ENCODE results near the gene NKX1-1.

GRCh38 chr4:1375051-1375721, 31.1 kb downstream of the NKX1-1 start:
- TF ChIP-seq CTCF (optimal IDR thresholded peaks at IDR 0.05 in 1 of 3, IDR thresholded peaks at IDR 0.05 in 1 of 3, conservative IDR thresholded peaks at IDR 0.05 in 1 of 3; ENCODE audit: extremely low read depth in 1 of 3, insufficient read depth in 2 of 3, low read length in 3 of 3) (no peak), EZH2 (IDR thresholded peaks at IDR 0.05; ENCODE audit: low read length) (no peak)
